ENCODE measurements around the gene TTC7B. TPM values are rescaled to one million over a fixed set of nuclear protein-coding genes. Genes with fewer than 3 reads are reported as not detected.

TTC7B gene
- total and polyA plus RNA-seq, 10 of the 15 experiments (the other 5 are each of a cell fraction or from before 2014, with no cell fraction given): under 0.01 to 1.1 (median 0.26) TPM; not detected in 2

GRCh38 chr14:90553298-90553920, 262.8 kb downstream of the TTC7B start (continued):
- TF ChIP-seq NFXL1 (IDR thresholded peaks at IDR 0.05; ENCODE audit: borderline replicate concordance): no peak
- TF ChIP-seq, protein P1, sequence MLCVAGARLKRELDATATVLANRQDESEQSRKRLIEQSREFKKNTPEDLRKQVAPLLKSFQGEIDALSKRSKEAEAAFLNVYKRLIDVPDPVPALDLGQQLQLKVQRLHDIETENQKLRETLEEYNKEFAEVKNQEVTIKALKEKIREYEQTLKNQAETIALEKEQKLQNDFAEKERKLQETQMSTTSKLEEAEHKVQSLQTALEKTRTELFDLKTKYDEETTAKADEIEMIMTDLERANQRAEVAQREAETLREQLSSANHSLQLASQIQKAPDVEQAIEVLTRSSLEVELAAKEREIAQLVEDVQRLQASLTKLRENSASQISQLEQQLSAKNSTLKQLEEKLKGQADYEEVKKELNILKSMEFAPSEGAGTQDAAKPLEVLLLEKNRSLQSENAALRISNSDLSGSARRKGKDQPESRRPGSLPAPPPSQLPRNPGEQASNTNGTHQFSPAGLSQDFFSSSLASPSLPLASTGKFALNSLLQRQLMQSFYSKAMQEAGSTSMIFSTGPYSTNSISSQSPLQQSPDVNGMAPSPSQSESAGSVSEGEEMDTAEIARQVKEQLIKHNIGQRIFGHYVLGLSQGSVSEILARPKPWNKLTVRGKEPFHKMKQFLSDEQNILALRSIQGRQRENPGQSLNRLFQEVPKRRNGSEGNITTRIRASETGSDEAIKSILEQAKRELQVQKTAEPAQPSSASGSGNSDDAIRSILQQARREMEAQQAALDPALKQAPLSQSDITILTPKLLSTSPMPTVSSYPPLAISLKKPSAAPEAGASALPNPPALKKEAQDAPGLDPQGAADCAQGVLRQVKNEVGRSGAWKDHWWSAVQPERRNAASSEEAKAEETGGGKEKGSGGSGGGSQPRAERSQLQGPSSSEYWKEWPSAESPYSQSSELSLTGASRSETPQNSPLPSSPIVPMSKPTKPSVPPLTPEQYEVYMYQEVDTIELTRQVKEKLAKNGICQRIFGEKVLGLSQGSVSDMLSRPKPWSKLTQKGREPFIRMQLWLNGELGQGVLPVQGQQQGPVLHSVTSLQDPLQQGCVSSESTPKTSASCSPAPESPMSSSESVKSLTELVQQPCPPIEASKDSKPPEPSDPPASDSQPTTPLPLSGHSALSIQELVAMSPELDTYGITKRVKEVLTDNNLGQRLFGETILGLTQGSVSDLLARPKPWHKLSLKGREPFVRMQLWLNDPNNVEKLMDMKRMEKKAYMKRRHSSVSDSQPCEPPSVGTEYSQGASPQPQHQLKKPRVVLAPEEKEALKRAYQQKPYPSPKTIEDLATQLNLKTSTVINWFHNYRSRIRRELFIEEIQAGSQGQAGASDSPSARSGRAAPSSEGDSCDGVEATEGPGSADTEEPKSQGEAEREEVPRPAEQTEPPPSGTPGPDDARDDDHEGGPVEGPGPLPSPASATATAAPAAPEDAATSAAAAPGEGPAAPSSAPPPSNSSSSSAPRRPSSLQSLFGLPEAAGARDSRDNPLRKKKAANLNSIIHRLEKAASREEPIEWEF (IDR thresholded peaks at IDR 0.05; ENCODE audit: insufficient replicate concordance, low read depth, low read length): no peak
- TF ChIP-seq CHD4 (IDR thresholded peaks at IDR 0.05): no peak

GRCh38 chr14:90552465-90553297, 263.5 kb downstream of the TTC7B start:
- in situ Hi-C loops (cut with MboI): no loop called here
- Histone ChIP-seq H3K79me2 (ENCODE audit: control insufficient read depth, insufficient read depth, low read length) (no peaks in the 10 kb centered on the region), H2AFZ (ENCODE audit: control insufficient read depth, low read depth, low read length) (no peak overlapping the region), H3K4me3 (no peak overlapping the region), H3K4me1 (ENCODE audit: control insufficient read depth, insufficient read depth, low read length) (no peaks in the 10 kb centered on the region), H3K27ac (ENCODE audit: control insufficient read depth, insufficient read depth) (no peak overlapping the region), H3K9ac (ENCODE audit: control insufficient read depth, insufficient read depth, low read length) (no peak overlapping the region), H4K20me1 (ENCODE audit: control insufficient read depth, insufficient read depth) (no peaks in the 10 kb centered on the region), H3K4me2 (ENCODE audit: control insufficient read depth, insufficient read depth) (no peak overlapping the region), H3K9me3 (replicated peaks; ENCODE audit: control insufficient read depth, insufficient read depth, low read length) (no peaks in the 10 kb centered on the region), H3K36me3 (ENCODE audit: control insufficient read depth in 2 of 2, insufficient read depth in 2 of 2, low read length in 1 of 2) (no peaks in the 10 kb centered on the region), H3K27me3 (replicated peaks in 1 of 2; ENCODE audit: control insufficient read depth in 2 of 2, insufficient read depth in 2 of 2, low read length in 1 of 2) (peaks cover 0 to 1% of the 10 kb centered on the region in 2 experiments; a peak in 3 of 4 replicates)
- ChIA-PET CTCF (no interaction called here), SMC1A (ENCODE audit: uncharacterized antibody, unreplicated experiment) (no interaction called here), POLR2A (no interaction called here), RAD21 (ENCODE audit: unreplicated experiment) (no interaction called here)
- DNase-seq (ENCODE audit: low read depth, low spot score) (no peak), ATAC-seq (no peak), FAIRE-seq (no peak)
- no TSS peak for BruUV-seq (replicated peaks)
- WGBS (ENCODE audit: insufficient coverage, insufficient replicate concordance, low lambda C conversion rate, missing lambda C conversion rate): 29% methylated on average over 17 of the region's 17 CpGs
- intact Hi-C loops (cut with micrococcal nuclease; ENCODE audit: unreplicated experiment): no loop called here
- no peak for TF ChIP-seq SUPT20H (IDR thresholded peaks at IDR 0.05; ENCODE audit: borderline replicate concordance, control insufficient read depth, low read depth, low read length)
- no peak for TF ChIP-seq NFYB (IDR thresholded peaks at IDR 0.05; ENCODE audit: insufficient read depth, low read depth, low read length)
- no peak for TF ChIP-seq CEBPZ (IDR thresholded peaks at IDR 0.05; ENCODE audit: low read depth, low read length)
- TF ChIP-seq HDGF (IDR thresholded peaks at IDR 0.05): no peak
- no peak for TF ChIP-seq CHD1 (IDR thresholded peaks at IDR 0.05; ENCODE audit: low read depth, low read length)
